Left lung (tissue), 10 donors: ENCODE measurements around the gene SUPV3L1. TPM values are rescaled to one million over a fixed set of nuclear protein-coding genes. Genes with fewer than 3 reads are reported as not detected.
"Not testable (repeated sequence)": the region's sequence is repeated elsewhere in the genome, so short reads cannot be mapped to it uniquely, and the experiment has no call there.

Experiments
- ATAC-seq: fragments of 200-7000 bp; cut with Tn5 transposase; one replicate; pipeline ENCODE4 v1.9.1; 2020; ENCODE audit warnings: moderate library complexity
- DNase-seq, 4 donors: peaks; one replicate each; pipeline ENCODE4 v3.0.0-alpha.2; 2013 to 2020
- H3K27ac ChIP-seq, 2 donors: fragments of 200-600 bp; sonication (generic) in 1 of 2; one replicate each; pipeline versions ENCODE4 v1.5.0 to v1.8.0; 2020 to 2021
- H3K27me3 ChIP-seq, 2 donors: fragments of 200-600 bp; sonication (generic) in 1 of 2; one replicate each; pipeline versions ENCODE4 v1.5.0 to v1.8.0; 2020 to 2021
- H3K36me3 ChIP-seq, 2 donors: fragments of 200-600 bp; sonication (generic) in 1 of 2; one replicate each; pipeline versions ENCODE4 v1.5.0 to v1.8.0; 2020 to 2021
- H3K4me1 ChIP-seq, 2 donors: fragments of 200-600 bp; one replicate each; pipeline ENCODE4 v1.8.0; 2021
- H3K4me3 ChIP-seq, 2 donors: fragments of 200-600 bp; sonication (generic) in 1 of 2; one replicate each; pipeline versions ENCODE4 v1.5.0 to v1.8.0; 2020 to 2021; ENCODE audit warnings: mild to moderate bottlenecking in 1 of 2
- H3K9me3 ChIP-seq, 2 donors: fragments of 200-600 bp; sonication (generic) in 1 of 2; one replicate each; pipeline versions ENCODE4 v1.5.0 to v1.8.0; 2020 to 2021
- intact Hi-C, 2 donors: fragments of 100-400 bp; cut with DNase I; formaldehyde crosslinking; loops; one replicate each; pipeline versions ENCODE4 v1.11.2 to v1.14.2; 2022
- polyA plus RNA-seq, 6 donors: library from polyadenylated mRNA; unstranded; fragments of 120-200 nt; gene quantifications; one replicate each; pipeline ENCODE4 v1.2.1, GENCODE V29; 2013; ENCODE audit not compliant: insufficient read length in 6 of 6
- total RNA-seq, 2 donors: library from RNA; stranded (reverse); fragmentation: NEBNext Ultra II Directional; extraction: Animal tissue kit (Norgen Biotek cat#: 25700); gene quantifications; one replicate each; pipeline ENCODE4 v1.2.1, GENCODE V29; 2021
- TF ChIP-seq, protein P1 (sequence below), 2 donors: fragments of 200-600 bp; sonication (generic) in 1 of 2; IDR thresholded peaks; one replicate each; pipeline versions ENCODE4 v1.5.0 to v1.8.0; 2021; ENCODE audit warnings: antibody characterized with exemption in 2 of 2
- donor health status: DM: no; HTN: yes; CAD: no.
- donor health status: DM: no; HTN: no; CAD: no.

SUPV3L1 gene
- total and polyA plus RNA-seq, 8 donors, result 15.8 to 47.6 (median 39.6) TPM

DNA sequence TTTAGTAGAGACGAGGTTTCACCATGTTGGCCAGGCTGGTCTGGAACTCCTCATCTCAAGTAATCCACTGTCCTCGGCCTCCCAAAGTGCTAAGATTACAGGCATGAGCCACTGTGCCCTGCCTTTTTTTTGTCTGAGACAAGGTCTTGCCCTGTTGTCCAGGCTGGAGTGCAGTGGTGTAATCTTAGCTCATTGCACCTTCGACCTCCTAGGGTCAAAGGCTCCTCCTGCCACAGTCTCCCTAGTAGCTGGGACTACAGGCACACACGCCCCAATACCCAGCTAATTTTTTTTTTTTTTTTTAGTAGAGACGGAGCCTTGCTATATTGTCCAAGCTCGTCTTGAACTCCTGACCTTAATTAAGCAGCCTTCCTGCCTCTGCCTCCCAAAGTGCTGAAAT is 26.8 kb upstream of the SUPV3L1 start:
- TF ChIP-seq, protein P1, sequence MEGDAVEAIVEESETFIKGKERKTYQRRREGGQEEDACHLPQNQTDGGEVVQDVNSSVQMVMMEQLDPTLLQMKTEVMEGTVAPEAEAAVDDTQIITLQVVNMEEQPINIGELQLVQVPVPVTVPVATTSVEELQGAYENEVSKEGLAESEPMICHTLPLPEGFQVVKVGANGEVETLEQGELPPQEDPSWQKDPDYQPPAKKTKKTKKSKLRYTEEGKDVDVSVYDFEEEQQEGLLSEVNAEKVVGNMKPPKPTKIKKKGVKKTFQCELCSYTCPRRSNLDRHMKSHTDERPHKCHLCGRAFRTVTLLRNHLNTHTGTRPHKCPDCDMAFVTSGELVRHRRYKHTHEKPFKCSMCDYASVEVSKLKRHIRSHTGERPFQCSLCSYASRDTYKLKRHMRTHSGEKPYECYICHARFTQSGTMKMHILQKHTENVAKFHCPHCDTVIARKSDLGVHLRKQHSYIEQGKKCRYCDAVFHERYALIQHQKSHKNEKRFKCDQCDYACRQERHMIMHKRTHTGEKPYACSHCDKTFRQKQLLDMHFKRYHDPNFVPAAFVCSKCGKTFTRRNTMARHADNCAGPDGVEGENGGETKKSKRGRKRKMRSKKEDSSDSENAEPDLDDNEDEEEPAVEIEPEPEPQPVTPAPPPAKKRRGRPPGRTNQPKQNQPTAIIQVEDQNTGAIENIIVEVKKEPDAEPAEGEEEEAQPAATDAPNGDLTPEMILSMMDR (IDR thresholded peaks at IDR 0.05), result no peak
- no peak overlapping the region for H3K27ac ChIP-seq
- intact Hi-C loops, result no loop called here
- DNase-seq (no peak), ATAC-seq (no peak)
- H3K4me3 ChIP-seq, result no peak overlapping the region
- no peaks in the 10 kb centered on the region for H3K9me3 ChIP-seq
- no peaks in the 10 kb centered on the region for H3K27me3 ChIP-seq
- H3K36me3 ChIP-seq, result peaks cover 0 to 9% of the 10 kb centered on the region in 2 donors
- H3K4me1 ChIP-seq, result no peaks in the 10 kb centered on the region

DNA sequence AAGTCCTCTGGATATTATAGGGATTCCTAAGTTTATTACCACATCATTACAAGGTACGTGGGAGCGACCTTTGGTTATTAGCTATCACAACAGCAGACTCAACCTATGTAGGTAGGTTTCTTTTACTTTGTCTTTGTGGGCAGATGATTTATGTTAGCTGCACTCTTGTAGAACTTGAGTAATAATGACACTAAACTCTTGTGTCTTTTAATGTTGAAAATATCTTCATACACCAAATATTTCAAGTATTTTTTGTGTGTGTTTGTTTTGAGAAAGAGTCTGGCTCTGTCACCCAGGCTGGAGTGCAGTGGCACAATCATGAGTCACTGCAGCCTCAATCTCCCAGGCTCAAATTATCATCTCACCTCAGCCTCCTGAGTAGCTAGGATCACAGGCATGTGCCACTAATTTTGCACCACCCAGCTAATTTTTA is 19.2 kb upstream of the SUPV3L1 start:
- no peaks in the 10 kb centered on the region for H3K4me1 ChIP-seq
- intact Hi-C loops, result no loop called here
- TF ChIP-seq, protein P1 (IDR thresholded peaks at IDR 0.05), result no peak
- no peak overlapping the region for H3K27ac ChIP-seq
- no peaks in the 10 kb centered on the region for H3K27me3 ChIP-seq
- peak; percentile 27 for ATAC-seq
- DNase-seq, result no peak
- no peak overlapping the region for H3K4me3 ChIP-seq
- peaks cover 0 to 80% of the 10 kb centered on the region in 2 donors for H3K36me3 ChIP-seq
- H3K9me3 ChIP-seq, result no peaks in the 10 kb centered on the region

DNA sequence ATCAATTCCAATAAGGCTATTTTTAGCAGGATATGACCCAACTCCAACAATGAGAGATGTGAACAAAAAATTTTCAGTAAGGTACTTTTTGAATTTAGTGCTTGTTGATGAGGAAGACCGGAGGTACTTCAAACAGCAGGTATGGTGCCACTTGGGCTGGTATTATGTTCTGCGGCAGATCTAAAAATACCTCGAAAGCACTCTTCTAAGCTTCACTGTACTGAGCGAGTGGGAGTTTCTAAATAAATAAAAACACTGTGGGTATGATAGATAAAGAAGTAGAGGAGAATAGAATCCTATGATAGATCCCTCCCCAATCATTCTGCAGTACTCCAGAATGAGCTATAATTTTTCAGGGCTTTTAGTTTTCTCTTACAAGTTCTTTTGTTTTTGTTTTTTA is 11.5 kb upstream of the SUPV3L1 start:
- H3K36me3 ChIP-seq, result peaks cover 0 to 97% of the 10 kb centered on the region in 2 donors
- no peaks in the 10 kb centered on the region for H3K27me3 ChIP-seq
- TF ChIP-seq, protein P1 (IDR thresholded peaks at IDR 0.05), result no peak
- no peaks in the 10 kb centered on the region for H3K9me3 ChIP-seq
- intact Hi-C loops, result no loop called here
- DNase-seq (no peak), ATAC-seq (no peak)
- no peaks in the 10 kb centered on the region for H3K4me1 ChIP-seq
- no peak overlapping the region for H3K4me3 ChIP-seq
- no peak overlapping the region for H3K27ac ChIP-seq

DNA sequence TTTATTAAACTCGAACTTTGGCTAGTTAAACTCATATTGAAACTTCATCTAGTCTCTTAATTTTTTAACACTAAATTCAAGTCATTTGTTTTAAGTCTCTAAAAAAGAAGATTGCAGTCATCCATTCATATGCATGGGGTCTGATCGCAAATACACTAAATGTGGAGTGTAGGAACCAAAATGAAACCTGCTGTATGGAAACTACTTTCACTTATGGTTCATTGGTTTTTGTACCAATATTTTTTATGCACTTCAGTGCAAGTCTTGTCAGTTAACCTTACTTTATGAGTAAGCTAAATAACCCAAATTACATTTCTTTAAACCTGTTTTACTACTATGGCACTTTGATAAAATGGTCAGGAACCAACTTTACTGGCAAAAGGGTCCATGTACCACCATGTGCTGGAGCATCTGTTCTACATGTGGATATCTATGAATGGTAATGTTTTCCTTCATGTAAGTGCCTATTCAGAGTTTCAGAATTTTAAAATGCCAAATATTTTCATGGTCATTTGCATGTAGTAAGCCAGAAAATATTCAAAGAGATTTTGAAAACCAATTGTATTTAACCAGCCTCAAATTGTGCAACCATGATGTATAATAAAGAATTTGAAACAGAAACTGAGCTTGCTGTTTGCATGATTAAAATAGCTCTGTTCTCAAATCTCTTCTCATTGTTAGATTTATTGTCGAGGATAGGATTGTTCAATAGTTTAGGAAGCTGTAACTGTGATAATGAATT is 7.6 kb upstream of the SUPV3L1 start:
- no peaks in the 10 kb centered on the region for H3K27me3 ChIP-seq
- H3K4me1 ChIP-seq, result no peaks in the 10 kb centered on the region
- no peak for ATAC-seq
- H3K36me3 ChIP-seq, result peaks cover 0 to 66% of the 10 kb centered on the region in 2 donors
- no peaks in the 10 kb centered on the region for H3K9me3 ChIP-seq
- TF ChIP-seq, protein P1 (IDR thresholded peaks at IDR 0.05), result no peak
- H3K4me3 ChIP-seq, result no peak overlapping the region
- intact Hi-C loops, result no loop called here
- no peak overlapping the region for H3K27ac ChIP-seq
- no peak for DNase-seq

DNA sequence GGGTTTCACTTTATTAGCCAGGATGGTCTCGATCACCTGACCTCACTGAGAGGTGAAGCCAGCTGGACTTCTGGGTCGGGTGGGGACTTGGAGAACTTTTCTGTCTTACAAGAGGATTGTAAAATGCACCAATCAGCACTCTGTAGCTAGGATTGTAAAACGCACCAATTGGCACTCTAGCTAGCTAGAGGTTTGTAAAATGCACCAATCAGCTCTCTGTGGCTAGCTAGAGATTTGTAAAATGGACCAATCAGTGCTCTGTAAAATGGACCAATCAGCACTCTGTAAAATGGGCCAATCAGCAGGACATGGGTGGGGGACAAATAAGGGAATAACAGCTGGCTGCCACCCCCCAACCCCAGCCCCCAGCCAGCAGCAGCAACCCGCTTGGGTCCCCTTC is 4.7 kb upstream of the SUPV3L1 start:
- H3K27me3 ChIP-seq, ATAC-seq, H3K4me3 ChIP-seq, H3K27ac ChIP-seq, H3K9me3 ChIP-seq, intact Hi-C loops, DNase-seq, H3K4me1 ChIP-seq: not testable (repeated sequence)
- H3K36me3 ChIP-seq, result peaks cover 0 to 37% of the 10 kb centered on the region in 2 donors

DNA sequence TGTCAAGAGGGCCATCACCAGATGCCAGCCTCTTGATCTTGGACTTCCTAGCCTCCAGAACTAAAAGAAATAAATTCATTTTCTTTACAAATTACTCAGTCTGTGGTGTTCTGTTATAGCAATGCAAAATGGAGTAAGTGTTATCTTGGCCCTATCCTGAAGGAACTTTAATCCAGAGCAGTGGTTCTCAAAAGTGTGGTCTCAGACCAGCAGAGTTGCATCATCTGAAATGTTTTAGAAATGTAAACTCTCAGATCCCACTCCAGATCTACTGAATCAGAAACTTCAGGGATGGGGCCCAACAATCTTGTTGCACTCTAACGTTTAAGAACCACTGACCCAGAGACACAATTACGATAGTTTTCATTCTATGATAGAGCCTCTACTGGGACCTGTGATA is 3.2 kb upstream of the SUPV3L1 start:
- ATAC-seq (no peak), DNase-seq (no peak)
- peaks cover 0 to 22% of the 10 kb centered on the region in 2 donors for H3K36me3 ChIP-seq
- intact Hi-C loops, result no loop called here
- no peak overlapping the region for H3K27ac ChIP-seq
- TF ChIP-seq, protein P1 (IDR thresholded peaks at IDR 0.05), result no peak
- H3K9me3 ChIP-seq, result no peaks in the 10 kb centered on the region
- peaks cover 9 to 20% of the 10 kb centered on the region in 2 donors for H3K4me1 ChIP-seq
- no peaks in the 10 kb centered on the region for H3K27me3 ChIP-seq
- no peak overlapping the region for H3K4me3 ChIP-seq
